Liver (tissue), 9 donors: ENCODE data around the gene OR2C1. TPM values are rescaled to one million over a fixed set of nuclear protein-coding genes. Genes with fewer than 3 reads are reported as not detected.
A peak's percentile ranks its signal among the peaks of the same experiment; 100 is the strongest.

Experiments
- DNase-seq: peaks from one replicate; pipeline ENCODE4 v3.0.0-alpha.2; 2017; ENCODE audit warnings: low spot score
- H3K27ac ChIP-seq, 2 donors: one replicate each; pipeline ENCODE4 v1.7.0; 2013; ENCODE audit warnings: inconsistent platforms in 2 of 2, low read length in 2 of 2, control low read depth in 1 of 2, low read depth in 1 of 2, mild to moderate bottlenecking in 1 of 2
- H3K27me3 ChIP-seq, 4 donors: one replicate each; pipeline versions ENCODE4 v1.6.1 to v1.7.0; 2013; ENCODE audit warnings: low read length in 3 of 4, inconsistent platforms in 1 of 4, mild to moderate bottlenecking in 1 of 4, moderate library complexity in 1 of 4; ENCODE audit not compliant: control insufficient read depth in 4 of 4, insufficient read depth in 4 of 4
- H3K36me3 ChIP-seq, 4 donors: one replicate each; pipeline versions ENCODE4 v1.6.1 to v1.7.0; 2013; ENCODE audit warnings: low read length in 3 of 4, mild to moderate bottlenecking in 3 of 4, low read depth in 1 of 4, moderate library complexity in 1 of 4; ENCODE audit not compliant: control insufficient read depth in 4 of 4, insufficient read depth in 3 of 4
- H3K4me1 ChIP-seq, 4 donors: one replicate each; pipeline versions ENCODE4 v1.6.1 to v1.7.0; 2013; ENCODE audit warnings: low read length in 3 of 4, mild to moderate bottlenecking in 3 of 4, moderate library complexity in 1 of 4; ENCODE audit not compliant: control insufficient read depth in 4 of 4, insufficient read depth in 4 of 4
- H3K4me3 ChIP-seq, 3 donors: one replicate each; pipeline versions ENCODE4 v1.6.1 to v1.7.0; 2013; ENCODE audit warnings: low read length in 3 of 3, control low read depth in 1 of 3, low read depth in 1 of 3, mild to moderate bottlenecking in 1 of 3
- H3K9ac ChIP-seq, 2 donors: one replicate each; pipeline ENCODE4 v1.7.0; 2013; ENCODE audit warnings: low read length in 2 of 2, mild to moderate bottlenecking in 2 of 2, moderate library complexity in 2 of 2, control low read depth in 1 of 2, low read depth in 1 of 2
- H3K9me3 ChIP-seq, 4 donors: one replicate each; pipeline versions ENCODE4 v1.6.1 to v1.7.0; 2013; ENCODE audit warnings: low read length in 3 of 4; ENCODE audit not compliant: control insufficient read depth in 4 of 4
- ATF3 ChIP-seq: IDR thresholded peaks from 2 replicates; pipeline ENCODE4 v1.6.1; 2016; ENCODE audit warnings: antibody characterized with exemption
- CTCF ChIP-seq: fragments of 150-350 bp; IDR thresholded peaks from 2 replicates; pipeline ENCODE4 v1.5.1; 2017; ENCODE audit warnings: improper control_type of control experiment, low read depth, low read length; ENCODE audit not compliant: missing input control
- EGR1 ChIP-seq, 2 donors: IDR thresholded peaks; 2 replicates each; pipeline ENCODE4 v1.6.1; 2016 to 2018; ENCODE audit warnings: antibody characterized with exemption in 2 of 2, low read depth in 2 of 2
- FOXA1 ChIP-seq: IDR thresholded peaks from 2 replicates; pipeline ENCODE4 v1.6.1; 2016; ENCODE audit warnings: antibody characterized with exemption
- FOXA2 ChIP-seq: IDR thresholded peaks from 2 replicates; pipeline ENCODE4 v1.6.1; 2016; ENCODE audit warnings: antibody characterized with exemption
- GABPA ChIP-seq, 2 donors: IDR thresholded peaks in 1 of 2; conservative IDR thresholded peaks in 1 of 2; 2 replicates each; pipeline ENCODE4 v1.6.1; 2016; ENCODE audit warnings: antibody characterized with exemption in 2 of 2, mild to moderate bottlenecking in 1 of 2, moderate library complexity in 1 of 2
- HNF4A ChIP-seq, 2 donors: conservative IDR thresholded peaks; 2 replicates each; pipeline ENCODE4 v1.6.1; 2016; ENCODE audit warnings: antibody characterized with exemption in 2 of 2, mild to moderate bottlenecking in 2 of 2
- HNF4G ChIP-seq: IDR thresholded peaks from 2 replicates; pipeline ENCODE4 v1.6.1; 2016; ENCODE audit warnings: antibody characterized with exemption
- JUND ChIP-seq, 2 donors: IDR thresholded peaks; 2 replicates each; pipeline ENCODE4 v1.6.1; 2016; ENCODE audit warnings: antibody characterized with exemption in 2 of 2
- MAX ChIP-seq: IDR thresholded peaks from 2 replicates; pipeline ENCODE4 v1.6.1; 2016; ENCODE audit warnings: antibody characterized with exemption
- NR2F2 ChIP-seq: IDR thresholded peaks from 2 replicates; pipeline ENCODE4 v1.6.1; 2016; ENCODE audit warnings: antibody characterized with exemption
- RAD21 ChIP-seq, 2 donors: IDR thresholded peaks; 2 replicates each; pipeline ENCODE4 v1.6.1; 2016; ENCODE audit warnings: antibody characterized with exemption in 2 of 2, mild to moderate bottlenecking in 2 of 2
- REST ChIP-seq: IDR thresholded peaks from 2 replicates; pipeline ENCODE4 v1.6.1; 2016; ENCODE audit warnings: antibody characterized with exemption, mild to moderate bottlenecking
- RXRA ChIP-seq, 2 donors: IDR thresholded peaks; 2 replicates each; pipeline ENCODE4 v1.6.1; 2017 to 2018; ENCODE audit warnings: antibody characterized with exemption in 2 of 2, mild to moderate bottlenecking in 1 of 2
- SP1 ChIP-seq: IDR thresholded peaks from 2 replicates; pipeline ENCODE4 v1.6.1; 2018; ENCODE audit warnings: antibody characterized with exemption, mild to moderate bottlenecking
- TAF1 ChIP-seq: conservative IDR thresholded peaks from 2 replicates; pipeline ENCODE4 v1.6.1; 2016; ENCODE audit warnings: antibody characterized with exemption, mild to moderate bottlenecking
- YY1 ChIP-seq: IDR thresholded peaks from 2 replicates; pipeline ENCODE4 v1.6.1; 2016; ENCODE audit warnings: antibody characterized with exemption, mild to moderate bottlenecking
- ZBTB33 ChIP-seq: IDR thresholded peaks from 2 replicates; pipeline ENCODE4 v1.6.1; 2016; ENCODE audit warnings: antibody characterized with exemption
- WGBS: extraction: QIAGEN DNeasy Blood & Tissue Kit; methylation state at CpG from one replicate; pipeline ENCODE4 v1.1.7; 2013; 5-methylcytosine and 5-hydroxymethylcytosine counted together
- polyA plus RNA-seq, 2 donors: library from polyadenylated mRNA; stranded (reverse) in 1 of 2; unstranded in 1 of 2; fragments of 200-250 nt in 1 of 2; fragments of >200 nt in 1 of 2; fragmentation: Nextera tagmentation in 1 of 2; extraction: Ambion mirVana in 1 of 2; gene quantifications; one replicate each; pipeline versions ENCODE4 v1.2.1 to v1.2.3, GENCODE V29; 2013 to 2015
- total RNA-seq, 2 donors: library from RNA; depleted of rRNA; stranded (reverse); fragments of >200 nt; gene quantifications; one replicate each; pipeline ENCODE4 v1.2.3, GENCODE V29; 2014
- donor health status: healthy.
- donor health status: healthy.
- donor health status: healthy.
- donor health status: healthy.
- donor health status: healthy.

The OR2C1 gene
- total and polyA plus RNA-seq, 4 donors: 0.08 to 0.19 TPM; not detected in 2

GRCh38 chr16:3349175-3349574, 6.5 kb upstream of the OR2C1 start:
- no peaks in the 10 kb centered on the region for H3K36me3 ChIP-seq
- WGBS: 66% methylated on average over 13 of the region's 13 CpGs
- H3K9ac ChIP-seq: no peak overlapping the region
- no peaks in the 10 kb centered on the region for H3K4me1 ChIP-seq
- no peak overlapping the region for H3K4me3 ChIP-seq
- DNase-seq: no peak
- H3K9me3 ChIP-seq: peaks cover 0 to 3% (median 0%) of the 10 kb centered on the region in 4 donors
- H3K27ac ChIP-seq: no peak overlapping the region
- H3K27me3 ChIP-seq: no peaks in the 10 kb centered on the region
- TF ChIP-seq TAF1 (no peak), HNF4G (no peak), RXRA (IDR thresholded peaks at IDR 0.05) (no peak), RAD21 (IDR thresholded peaks at IDR 0.05) (no peak), SP1 (no peak), CTCF (no peak), ZBTB33 (no peak), NR2F2 (no peak), EGR1 (IDR thresholded peaks at IDR 0.05; ENCODE audit: low read depth in 2 of 2) (no peak), GABPA (IDR thresholded peaks at IDR 0.05 in 1 of 2, conservative IDR thresholded peaks at IDR 0.05 in 1 of 2) (no peak), ATF3 (no peak), YY1 (no peak), FOXA1 (no peak), FOXA2 (no peak), HNF4A (conservative IDR thresholded peaks at IDR 0.05) (no peak), MAX (no peak), REST (no peak)

GRCh38 chr16:3356118-3356517, 429 bp downstream of the OR2C1 start:
- Histone ChIP-seq H3K9me3 (peaks cover 1 to 11% (median 8%) of the 10 kb centered on the region in 4 donors), H3K27ac (no peak overlapping the region), H3K4me1 (no peaks in the 10 kb centered on the region), H3K4me3 (peak overlapping the region in 2 of 3 donors; percentile 23 to 44), H3K9ac (no peak overlapping the region), H3K36me3 (no peaks in the 10 kb centered on the region), H3K27me3 (no peaks in the 10 kb centered on the region)
- DNase-seq: no peak
- WGBS: 75% methylated on average over 10 of the region's 10 CpGs
- TF ChIP-seq GABPA (IDR thresholded peaks at IDR 0.05 in 1 of 2, conservative IDR thresholded peaks at IDR 0.05 in 1 of 2) (no peak), REST (no peak), JUND (IDR thresholded peaks at IDR 0.05) (no peak), RXRA (IDR thresholded peaks at IDR 0.05) (no peak), ATF3 (no peak), HNF4A (conservative IDR thresholded peaks at IDR 0.05) (no peak), NR2F2 (no peak), SP1 (no peak), CTCF (no peak), HNF4G (no peak), FOXA1 (no peak)
